Naive thymus-derived CD8-positive, alpha-beta T cell (primary cell): ENCODE results near the gene MLXIP. TPM values are rescaled to one million over a fixed set of nuclear protein-coding genes. Genes with fewer than 3 reads are reported as not detected.

ENCODE experiments used
- ATAC-seq, 2 donors: fragments of 150-1000 bp; cut with Tn5 transposase in 1 of 2; sonication (Bioruptor Pico), chemical (Tn5 transposase) in 1 of 2; 1 replicate in 1 of 2; 2 replicates in 1 of 2; pipeline ENCODE4 v1.10.0; 2021; ENCODE audit warnings: mild to moderate bottlenecking in 2 of 2, moderate library complexity in 2 of 2
- POLR2A ChIA-PET: fragments of 350-600 bp; sonication (Branson Sonifier 250); formaldehyde crosslinking; loops from one replicate; lab custom pipeline; 2021; ENCODE audit warnings: antibody characterized with exemption; lab: Charles Lee
- DNase-seq, 10 donors: peaks; one replicate each; pipeline versions ENCODE4 v3.0.0 to v3.0.0-alpha.2; 2020 to 2022
- H3K27ac Mint-ChIP-seq, 10 donors: one replicate each; pipeline ENCODE4 v1.8.0; 2020 to 2022; ENCODE audit warnings: mild to moderate bottlenecking in 10 of 10, mixed read lengths in 10 of 10, moderate library complexity in 4 of 10, inconsistent platforms in 1 of 10
- H3K27me3 Mint-ChIP-seq, 5 donors: one replicate each; pipeline ENCODE4 v1.8.0; 2021 to 2022; ENCODE audit warnings: mixed read lengths in 5 of 5
- H3K36me3 Mint-ChIP-seq, 3 donors: one replicate each; pipeline ENCODE4 v1.8.0; 2020 to 2022; ENCODE audit warnings: mixed read lengths in 3 of 3, mild to moderate bottlenecking in 2 of 3, inconsistent platforms in 1 of 3
- H3K4me1 Mint-ChIP-seq, 4 donors: one replicate each; pipeline ENCODE4 v1.8.0; 2021 to 2022; ENCODE audit warnings: mixed read lengths in 4 of 4
- H3K4me3 Mint-ChIP-seq, 10 donors: one replicate each; pipeline ENCODE4 v1.8.0; 2020 to 2022; ENCODE audit warnings: mild to moderate bottlenecking in 10 of 10, mixed read lengths in 10 of 10, moderate library complexity in 6 of 10, inconsistent platforms in 1 of 10
- H3K9me3 Mint-ChIP-seq, 9 donors: one replicate each; pipeline ENCODE4 v1.8.0; 2020 to 2022; ENCODE audit warnings: mixed read lengths in 9 of 9, mild to moderate bottlenecking in 3 of 9, inconsistent platforms in 1 of 9, moderate library complexity in 1 of 9
- polyA plus RNA-seq, 3 donors: library from polyadenylated mRNA; unstranded; fragments of 300-500 nt; fragmentation: Illumina TruSeq; gene quantifications; one replicate each; pipeline ENCODE4 v1.2.3, GENCODE V29; 2021
- total RNA-seq, 8 experiments: library from RNA in 2 of 8; stranded (reverse) in 2 of 8; gene quantifications; one replicate each; pipeline ENCODE4 v1.2.3 and lab custom pipeline; 2021 to 2026

The MLXIP gene
- total and polyA plus RNA-seq, 5 experiments from 2014 or later = 17.3 to 165 (median 43.3) TPM

DNA sequence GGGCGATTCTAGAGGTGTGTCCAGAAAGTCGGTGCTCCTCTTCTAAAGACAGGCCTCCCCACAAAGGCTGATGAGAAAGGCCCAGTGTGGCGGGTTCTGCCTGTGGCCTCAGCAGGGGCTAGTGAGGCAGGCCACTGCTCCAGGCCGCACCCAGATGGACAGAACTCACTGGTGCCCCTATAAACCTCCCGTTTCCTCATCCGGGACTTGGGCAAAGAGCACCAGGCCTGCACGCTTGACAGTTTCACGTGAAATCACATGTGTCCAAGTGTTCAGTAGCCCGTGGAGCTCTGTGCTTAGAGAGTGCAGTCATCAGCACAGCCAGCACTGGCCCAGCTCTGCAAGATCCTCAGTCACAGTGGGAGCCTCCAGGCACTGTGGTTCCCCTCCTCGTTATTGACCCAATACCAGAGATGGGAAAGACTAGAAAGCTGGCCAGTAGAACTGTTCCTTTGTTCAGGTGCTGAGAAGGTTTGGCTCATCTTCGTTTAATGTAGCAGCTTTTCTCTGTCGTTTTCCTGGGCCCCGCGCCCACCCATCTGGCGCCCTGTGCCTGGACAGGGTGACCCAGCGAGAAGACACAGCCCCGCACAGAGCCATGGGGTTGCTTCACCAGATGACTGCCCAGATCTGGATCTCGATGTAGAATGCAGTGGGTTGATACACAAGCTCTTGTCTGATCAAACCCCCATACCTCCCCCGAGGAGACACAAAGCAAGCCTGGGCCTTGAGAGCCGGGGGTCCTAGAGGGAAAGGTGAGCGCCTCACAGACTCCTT is 69.1 kb downstream of the MLXIP start:
- peaks cover 0 to 17% (median 0%) of the 10 kb centered on the region in 3 donors for H3K36me3 Mint-ChIP-seq
- ATAC-seq (peak in 1 of 2 donors; percentile 33), DNase-seq (no peak)
- no peaks in the 10 kb centered on the region for H3K27me3 Mint-ChIP-seq
- H3K4me3 Mint-ChIP-seq = no peak overlapping the region
- peak overlapping the region in 6 of 10 donors; percentile 45 to 66 (median 56) for H3K27ac Mint-ChIP-seq
- peaks cover 0 to 10% (median 8%) of the 10 kb centered on the region in 4 donors for H3K4me1 Mint-ChIP-seq
- POLR2A ChIA-PET = interaction anchor here (1.5 kb wide), 1 partner anchor 78 kb away, joined by 3 read pairs; the partner anchor contains the start of gene DIABLO
- H3K9me3 Mint-ChIP-seq = no peaks in the 10 kb centered on the region

DNA sequence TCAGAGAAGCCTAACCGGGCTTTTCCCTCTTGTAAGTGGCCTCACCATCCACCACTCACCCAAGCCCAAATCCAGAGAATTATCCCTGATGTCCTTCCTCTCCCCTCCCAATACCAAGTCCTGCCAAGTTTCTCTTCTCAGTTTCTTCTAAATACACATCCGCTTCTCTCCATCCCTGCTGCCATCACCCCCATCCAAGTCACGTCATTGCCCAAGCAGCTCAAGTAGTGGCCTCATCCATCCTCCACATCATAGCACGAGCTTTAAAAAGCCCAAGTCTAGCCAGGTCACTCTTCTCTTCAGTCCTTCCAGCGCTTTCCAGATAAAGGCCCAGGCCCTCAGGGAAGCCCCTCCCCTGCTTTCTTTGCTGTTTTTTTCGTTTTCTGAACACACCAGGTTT is 70.1 kb downstream of the MLXIP start:
- DNase-seq = no peak
- ATAC-seq = no peak
- Mint-ChIP-seq H3K9me3 (no peaks in the 10 kb centered on the region), H3K36me3 (peaks cover 0 to 12% (median 0%) of the 10 kb centered on the region in 3 donors), H3K4me3 (no peak overlapping the region), H3K27me3 (no peaks in the 10 kb centered on the region), H3K4me1 (peaks cover 0 to 10% (median 8%) of the 10 kb centered on the region in 4 donors), H3K27ac (peak overlapping the region in 6 of 10 donors; percentile 23 to 70 (median 60))
- POLR2A ChIA-PET = interaction anchor here (1.5 kb wide), 1 partner anchor 77 kb away, joined by 3 read pairs; the partner anchor contains the start of gene DIABLO

DNA sequence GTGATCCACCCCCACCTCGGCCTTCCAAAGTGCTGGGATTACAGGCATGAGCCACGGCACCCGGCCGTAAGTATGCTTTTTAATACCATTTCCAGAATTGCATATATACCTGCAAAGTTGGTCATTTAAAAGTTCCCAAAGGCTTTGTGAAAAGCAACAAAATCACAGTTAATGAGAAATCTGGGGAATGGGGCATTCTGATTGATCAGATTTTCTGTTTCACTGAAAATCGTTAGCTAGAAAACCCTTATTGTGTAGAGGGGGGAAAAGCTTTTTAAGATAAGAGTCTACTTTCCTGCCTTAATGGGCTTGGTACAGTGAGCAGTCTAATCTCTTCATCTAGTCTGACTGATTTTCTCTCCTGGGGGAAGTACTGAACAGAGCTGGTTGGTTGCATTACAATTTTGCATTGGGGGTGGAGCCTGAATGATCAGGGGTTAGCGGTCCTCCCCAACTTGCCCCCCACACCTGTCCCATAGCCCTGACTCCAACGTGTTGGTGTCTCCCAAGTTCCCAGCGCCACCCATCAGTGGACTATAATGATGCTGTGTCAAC is 71.6 kb downstream of the MLXIP start:
- ATAC-seq = no peak
- POLR2A ChIA-PET = no interaction called here
- H3K4me1 Mint-ChIP-seq = peaks cover 0 to 10% (median 6%) of the 10 kb centered on the region in 4 donors
- H3K9me3 Mint-ChIP-seq = no peaks in the 10 kb centered on the region
- peaks cover 0 to 4% (median 0%) of the 10 kb centered on the region in 3 donors for H3K36me3 Mint-ChIP-seq
- H3K27me3 Mint-ChIP-seq = no peaks in the 10 kb centered on the region
- DNase-seq = no peak
- peak overlapping the region in 4 of 10 donors; percentile 13 to 41 (median 27) for H3K27ac Mint-ChIP-seq
- H3K4me3 Mint-ChIP-seq = no peak overlapping the region

DNA sequence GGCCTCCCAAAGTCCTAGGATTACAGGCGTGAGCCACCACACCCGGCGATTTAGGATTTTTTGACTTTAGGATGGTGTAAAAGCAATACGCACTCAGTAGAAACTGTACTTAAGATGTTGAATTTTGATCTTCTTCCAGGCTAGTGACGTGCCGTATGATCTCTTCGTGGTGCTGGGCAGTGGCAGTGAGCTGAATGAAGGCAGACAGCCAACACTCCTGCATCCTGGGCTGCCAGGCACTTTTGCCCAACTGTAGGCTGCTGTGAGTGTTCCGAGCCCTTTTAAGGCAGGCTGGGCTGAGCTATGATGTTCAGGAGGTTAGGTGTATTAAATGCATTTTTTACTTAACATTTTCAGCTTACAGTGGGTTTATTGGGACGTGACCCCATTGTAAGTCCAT is 74.2 kb downstream of the MLXIP start:
- POLR2A ChIA-PET = no interaction called here
- Mint-ChIP-seq H3K4me1 (peaks cover 0 to 9% (median 4%) of the 10 kb centered on the region in 4 donors), H3K36me3 (peaks cover 0 to 7% (median 0%) of the 10 kb centered on the region in 3 donors), H3K27me3 (no peaks in the 10 kb centered on the region), H3K27ac (no peak overlapping the region), H3K4me3 (no peak overlapping the region), H3K9me3 (no peaks in the 10 kb centered on the region)
- DNase-seq (no peak), ATAC-seq (no peak)

GRCh38 chr12:122155705-122156104 is 77.1 kb downstream of the MLXIP start:
- Mint-ChIP-seq H3K4me3 (no peak overlapping the region), H3K27me3 (no peaks in the 10 kb centered on the region), H3K27ac (peak overlapping the region in 1 of 10 donors; percentile 53), H3K9me3 (no peaks in the 10 kb centered on the region), H3K36me3 (peaks cover 0 to 10% (median 0%) of the 10 kb centered on the region in 3 donors), H3K4me1 (peaks cover 0 to 2% (median under 1%) of the 10 kb centered on the region in 4 donors)
- POLR2A ChIA-PET = no interaction called here
- DNase-seq (no peak), ATAC-seq (no peak)

- Mint-ChIP-seq H3K36me3 (peaks cover 0 to 12% (median 0%) of the 10 kb centered on the region in 3 donors), H3K9me3 (no peaks in the 10 kb centered on the region), H3K27ac (no peak overlapping the region), H3K4me1 (peaks cover 2 to 16% (median 11%) of the 10 kb centered on the region in 4 donors), H3K4me3 (no peak overlapping the region), H3K27me3 (no peaks in the 10 kb centered on the region)
- POLR2A ChIA-PET = no interaction called here
- no peak for ATAC-seq
- DNase-seq = no peak
Observed at GRCh38 chr12:122158700-122159285, 80.2 kb downstream of the MLXIP start.

DNA sequence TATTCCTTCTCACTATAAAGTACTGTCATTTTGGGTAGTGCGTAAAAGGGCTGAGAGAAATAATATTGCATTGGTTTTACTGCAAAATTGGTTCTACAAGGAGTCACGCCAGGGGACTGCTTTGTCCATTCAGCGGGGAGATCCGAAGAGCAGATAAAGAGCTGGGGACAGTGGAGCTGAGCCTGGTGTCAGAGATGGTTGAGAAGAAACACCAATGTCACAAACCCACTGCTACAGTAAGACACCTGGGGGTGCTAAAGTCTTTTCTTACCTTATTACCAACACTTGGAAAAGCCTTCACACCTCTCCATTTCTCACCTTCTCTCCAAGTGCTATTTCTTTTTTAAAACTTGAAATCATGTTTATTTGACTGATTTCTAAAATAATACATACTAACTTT is 81.3 kb downstream of the MLXIP start:
- POLR2A ChIA-PET = no interaction called here
- Mint-ChIP-seq H3K36me3 (peaks cover 0 to 12% (median 0%) of the 10 kb centered on the region in 3 donors), H3K27ac (peak overlapping the region in 1 of 10 donors; percentile 43)

GRCh38 chr12:122160761-122161160 is 82.2 kb downstream of the MLXIP start:
- no peaks in the 10 kb centered on the region for H3K27me3 Mint-ChIP-seq
- H3K9me3 Mint-ChIP-seq = no peaks in the 10 kb centered on the region
- H3K4me3 Mint-ChIP-seq = no peak overlapping the region
- H3K4me1 Mint-ChIP-seq = peaks cover 2 to 16% (median 13%) of the 10 kb centered on the region in 4 donors
- POLR2A ChIA-PET = no interaction called here
- H3K27ac Mint-ChIP-seq = peak overlapping the region in 1 of 10 donors; percentile 14
- no peak for DNase-seq
- H3K36me3 Mint-ChIP-seq = peaks cover 0 to 10% (median 0%) of the 10 kb centered on the region in 3 donors
- no peak for ATAC-seq

More for the DNA sequence above, 81.3 kb downstream of the MLXIP start:
- peaks cover 2 to 16% (median 12%) of the 10 kb centered on the region in 4 donors for H3K4me1 Mint-ChIP-seq
- no peaks in the 10 kb centered on the region for H3K9me3 Mint-ChIP-seq
- DNase-seq (no peak), ATAC-seq (no peak)
- H3K4me3 Mint-ChIP-seq = no peak overlapping the region
- H3K27me3 Mint-ChIP-seq = no peaks in the 10 kb centered on the region

DNA sequence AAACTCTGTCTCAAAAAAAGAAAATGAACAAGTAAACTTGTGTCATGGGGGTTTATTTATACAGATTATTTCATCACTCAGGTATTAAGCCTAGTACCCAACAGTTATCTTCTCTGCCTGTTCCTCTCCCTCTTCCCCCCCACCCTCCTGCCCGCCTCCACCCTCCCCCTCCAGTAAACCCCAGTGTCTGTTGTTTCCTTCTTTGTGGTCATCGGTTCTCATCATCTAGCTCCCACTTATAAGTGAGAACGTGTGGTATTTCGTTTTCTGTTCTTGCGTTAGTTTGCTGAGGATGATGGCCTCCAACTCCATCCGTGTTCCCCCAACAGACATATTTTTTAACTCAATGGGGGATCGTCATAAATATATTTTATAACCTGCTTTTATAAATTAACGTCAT is 83.1 kb downstream of the MLXIP start:
- peaks cover 2 to 16% (median 13%) of the 10 kb centered on the region in 4 donors for H3K4me1 Mint-ChIP-seq
- peak in 2 of 10 donors; percentile 16 to 27 for DNase-seq
- H3K27me3 Mint-ChIP-seq = no peaks in the 10 kb centered on the region
- peak overlapping the region in 2 of 10 donors; percentile 15 to 56 for H3K4me3 Mint-ChIP-seq
- H3K9me3 Mint-ChIP-seq = no peaks in the 10 kb centered on the region
- peaks cover 0 to 5% (median 0%) of the 10 kb centered on the region in 3 donors for H3K36me3 Mint-ChIP-seq
- POLR2A ChIA-PET = no interaction called here
- H3K27ac Mint-ChIP-seq = peak overlapping the region in 3 of 10 donors; percentile 46 to 76 (median 74)
- ATAC-seq = no peak

DNA sequence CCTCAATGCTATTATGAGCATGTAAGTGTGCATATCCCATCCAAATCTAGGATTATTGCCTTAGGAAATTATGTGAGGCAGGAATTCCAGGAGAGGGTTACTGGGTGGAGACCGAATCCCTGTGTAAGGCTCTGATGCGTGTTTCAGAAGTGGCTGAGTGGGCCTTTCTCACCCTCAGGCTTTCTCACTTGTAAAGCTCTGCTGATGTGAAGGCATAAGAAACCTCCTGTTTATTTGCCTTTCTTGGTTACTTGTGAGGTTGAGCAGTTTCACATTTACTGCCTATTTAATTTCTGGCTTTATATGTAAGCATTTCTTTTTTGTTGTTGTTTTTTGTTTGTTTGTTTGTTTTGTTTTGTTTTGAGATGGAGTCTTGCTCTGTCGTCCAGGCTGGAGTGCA is 84.4 kb downstream of the MLXIP start:
- POLR2A ChIA-PET = no interaction called here
- Mint-ChIP-seq H3K9me3 (no peaks in the 10 kb centered on the region), H3K27ac (peak overlapping the region in 1 of 10 donors; percentile 76), H3K27me3 (no peaks in the 10 kb centered on the region), H3K4me3 (peak overlapping the region in 2 of 10 donors; percentile 33 to 45), H3K36me3 (peaks cover 0 to 5% (median 0%) of the 10 kb centered on the region in 3 donors), H3K4me1 (peaks cover 2 to 17% (median 13%) of the 10 kb centered on the region in 4 donors)
- ATAC-seq = no peak
- no peak for DNase-seq

DNA sequence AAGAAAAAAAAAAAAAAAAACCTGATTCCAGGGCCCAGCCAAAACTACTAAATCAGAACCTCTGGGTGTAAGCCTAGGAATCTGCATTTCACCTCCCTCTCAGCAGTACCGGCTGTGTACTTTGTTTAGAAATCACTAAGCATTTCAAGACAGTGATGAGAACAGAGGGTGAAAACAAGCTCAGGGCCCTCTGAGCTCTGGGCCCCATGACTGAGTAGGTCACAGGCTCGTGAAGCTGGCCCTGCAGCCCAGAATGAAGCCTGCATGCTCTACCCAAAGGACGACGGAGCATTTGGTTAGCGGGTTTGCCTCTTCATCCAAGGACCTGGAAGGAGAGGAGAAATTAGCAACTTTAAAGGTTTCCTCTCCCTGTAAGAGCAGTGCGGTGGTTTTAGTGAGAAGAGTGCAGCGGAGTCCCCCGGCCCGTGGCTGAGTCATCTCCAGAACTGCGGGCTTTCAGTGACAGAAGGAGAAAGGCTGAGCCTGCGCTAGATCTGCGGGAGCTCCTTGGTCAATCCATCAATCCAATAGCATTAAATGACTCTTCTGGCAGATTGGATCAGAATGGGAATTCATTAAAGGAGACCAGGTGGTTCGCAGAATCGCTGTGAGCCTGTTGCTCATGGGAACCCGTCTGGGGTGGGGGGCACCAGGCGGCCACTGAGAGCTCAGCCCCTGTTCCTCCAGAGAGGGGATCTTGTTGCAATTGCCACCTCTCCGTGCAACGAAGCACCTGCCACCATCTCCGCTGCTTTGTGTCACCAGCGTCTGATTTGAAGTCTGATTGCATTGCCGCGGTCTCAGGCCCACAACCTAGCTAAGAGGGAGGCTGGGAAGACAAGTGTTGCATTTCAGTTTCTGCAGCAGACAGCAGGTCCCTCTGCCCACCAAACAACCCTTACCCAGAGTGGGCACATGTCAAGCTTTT is 88.1 kb downstream of the MLXIP start:
- H3K4me1 Mint-ChIP-seq = peaks cover 2 to 16% (median 11%) of the 10 kb centered on the region in 4 donors
- H3K36me3 Mint-ChIP-seq = no peaks in the 10 kb centered on the region
- no peak for ATAC-seq
- no peaks in the 10 kb centered on the region for H3K9me3 Mint-ChIP-seq
- H3K4me3 Mint-ChIP-seq = peak overlapping the region in 2 of 10 donors; percentile 29 to 50
- POLR2A ChIA-PET = interaction anchor here (0.6 to 0.7 kb wide), 3 partner anchors 23 to 789 kb away, joined by 4 to 6 read pairs (median 5); no protein-coding TSS in a partner anchor
- peak overlapping the region in 3 of 10 donors; percentile 29 to 83 (median 41) for H3K27ac Mint-ChIP-seq
- H3K27me3 Mint-ChIP-seq = no peaks in the 10 kb centered on the region
- DNase-seq = no peak
